Caco-2 (cell line): Measurements from ENCODE around the gene SHANK1. TPM values are rescaled to one million over a fixed set of nuclear protein-coding genes. Genes with fewer than 3 reads are reported as not detected.

Source experiments
- BruUV-seq: library from RNA; stranded (reverse); fragments of 400-500 nt; replicated peaks from 2 replicates; lab custom pipeline; 2021; lab: Mats Ljungman, UMichigan
- CTCF ChIA-PET: fragments of 300-600 bp; sonication (Branson Sonifier 250); formaldehyde crosslinking; loops from one replicate; lab custom pipeline; 2022; ENCODE audit warnings: antibody characterized with exemption; lab: Charles Lee
- POLR2A ChIA-PET: fragments of 300-600 bp; sonication (Branson Sonifier 250); formaldehyde crosslinking; loops from one replicate; lab custom pipeline; 2022; ENCODE audit warnings: antibody characterized with exemption; lab: Charles Lee
- DNase-seq, 2 experiments: peaks; one replicate each; pipeline versions ENCODE4 v3.0.0 to v3.0.0-alpha.2; 2020 to 2022
- H3K27me3 ChIP-seq: replicated peaks from 2 replicates; pipeline ENCODE4 v1.6.0; 2011; ENCODE audit warnings: low read length; ENCODE audit not compliant: control insufficient read depth, insufficient read depth
- H3K36me3 ChIP-seq: 2 replicates; pipeline ENCODE4 v1.5.1; 2011; ENCODE audit warnings: low read length; ENCODE audit not compliant: control insufficient read depth, insufficient read depth
- H3K4me1 ChIP-seq: fragments of 250-450 bp; sonication (Bioruptor Pico); 2 replicates; pipeline ENCODE4 v1.5.1; 2020; ENCODE audit warnings: mild to moderate bottlenecking
- H3K4me3 ChIP-seq: 2 replicates; pipeline ENCODE4 v1.5.1; 2011; ENCODE audit warnings: low read depth, mild to moderate bottlenecking, control low read depth, low read length
- H3K9me3 ChIP-seq: fragments of 250-450 bp; sonication (Bioruptor Pico); 2 replicates; pipeline ENCODE4 v1.5.1; 2020; ENCODE audit warnings: mild to moderate bottlenecking, moderate library complexity
- H3K27ac Mint-ChIP-seq: one replicate; pipeline ENCODE4 v1.8.0; 2022; ENCODE audit warnings: mixed read lengths; ENCODE audit not compliant: unreplicated experiment
- H3K27me3 Mint-ChIP-seq: one replicate; pipeline ENCODE4 v1.8.0; 2022; ENCODE audit warnings: mixed read lengths; ENCODE audit not compliant: insufficient read depth, unreplicated experiment
- H3K36me3 Mint-ChIP-seq: one replicate; pipeline ENCODE4 v1.8.0; 2022; ENCODE audit warnings: mild to moderate bottlenecking, mixed read lengths; ENCODE audit not compliant: insufficient read depth, unreplicated experiment
- H3K4me1 Mint-ChIP-seq: one replicate; pipeline ENCODE4 v1.8.0; 2022; ENCODE audit warnings: low read depth, mixed read lengths; ENCODE audit not compliant: unreplicated experiment
- H3K4me3 Mint-ChIP-seq: one replicate; pipeline ENCODE4 v1.8.0; 2022; ENCODE audit warnings: mild to moderate bottlenecking, moderate library complexity, mixed read lengths; ENCODE audit not compliant: unreplicated experiment
- H3K9me3 Mint-ChIP-seq: one replicate; pipeline ENCODE4 v1.8.0; 2022; ENCODE audit warnings: mixed read lengths; ENCODE audit not compliant: unreplicated experiment
- CTCF ChIP-seq, 2 experiments: fragments of 200-600 bp in 1 of 2; IDR thresholded peaks; 1 replicate in 1 of 2; 2 replicates in 1 of 2; pipeline versions ENCODE4 v1.5.1 to v1.8.0; 2011 to 2022; ENCODE audit warnings: antibody characterized with exemption in 1 of 2, control low read depth in 1 of 2, inconsistent platforms in 1 of 2, low read depth in 1 of 2, low read length in 1 of 2, mild to moderate bottlenecking in 1 of 2, moderate library complexity in 1 of 2; ENCODE audit not compliant: insufficient read depth in 1 of 2, severe bottlenecking in 1 of 2, unreplicated experiment in 1 of 2
- intact Hi-C: fragments of 100-400 bp; cut with micrococcal nuclease; formaldehyde crosslinking; loops from one replicate; pipeline ENCODE4 v1.10.0; 2022; ENCODE audit not compliant: unreplicated experiment
- total RNA-seq: library from RNA; stranded (reverse); gene quantifications from 2 replicates; pipeline ENCODE4 v1.2.3, GENCODE V29; 2022

Gene SHANK1
- total RNA-seq, 1 experiment from 2014 or later = not detected

- H3K27me3 Mint-ChIP-seq = peaks cover 31% of the 10 kb centered on the region
- POLR2A ChIA-PET = no interaction called here
- CTCF ChIA-PET = interaction anchor here (0.6 kb wide), 1 partner anchor 149 kb away, joined by 3 read pairs; no protein-coding TSS in a partner anchor
These were observed 29.2 kb downstream of the SHANK1 start for GRCh38 chr19:50690439-50690838.

GRCh38 chr19:50688766-50689165 is 30.8 kb downstream of the SHANK1 start:
- Histone ChIP-seq H3K4me1 (no peaks in the 10 kb centered on the region), H3K27me3 (peaks cover 1% of the 10 kb centered on the region; the same call in 1 of the 2 replicates), H3K9me3 (no peaks in the 10 kb centered on the region), H3K36me3 (no peaks in the 10 kb centered on the region), H3K4me3 (no peak overlapping the region)
- intact Hi-C loops = no loop called here
- Mint-ChIP-seq H3K27ac (no peak overlapping the region), H3K36me3 (no peaks in the 10 kb centered on the region), H3K4me1 (no peaks in the 10 kb centered on the region), H3K9me3 (no peaks in the 10 kb centered on the region), H3K4me3 (no peak overlapping the region), H3K27me3 (peaks cover 36% of the 10 kb centered on the region)
- TF ChIP-seq CTCF (IDR thresholded peaks at IDR 0.05; ENCODE audit: insufficient read depth in 1 of 2, low read depth in 1 of 2, low read length in 1 of 2, severe bottlenecking in 1 of 2, unreplicated experiment in 1 of 2) = no peak
- ChIA-PET POLR2A (no interaction called here), CTCF (interaction anchor here (0.7 to 0.9 kb wide), 2 partner anchors 18 to 32 kb away, joined by 3 to 7 read pairs; no protein-coding TSS in a partner anchor)
- no peak for DNase-seq
- BruUV-seq = no TSS peak

More at GRCh38 chr19:50690439-50690838, 29.2 kb downstream of the SHANK1 start:
- BruUV-seq = no TSS peak
- 0 out of 2 replicates have a peak, but pooled peaks cover 1% of the 10 kb centered on the region for H3K27me3 ChIP-seq
- H3K4me3 ChIP-seq = no peak overlapping the region
- H3K9me3 Mint-ChIP-seq = no peaks in the 10 kb centered on the region
- no peak for DNase-seq
- H3K9me3 ChIP-seq = no peaks in the 10 kb centered on the region
- intact Hi-C loops = no loop called here
- H3K36me3 ChIP-seq = no peaks in the 10 kb centered on the region
- H3K4me3 Mint-ChIP-seq = no peak overlapping the region
- no peak overlapping the region for H3K27ac Mint-ChIP-seq
- no peaks in the 10 kb centered on the region for H3K4me1 Mint-ChIP-seq
- no peaks in the 10 kb centered on the region for H3K36me3 Mint-ChIP-seq
- H3K4me1 ChIP-seq = no peaks in the 10 kb centered on the region
- TF ChIP-seq CTCF (IDR thresholded peaks at IDR 0.05; ENCODE audit: insufficient read depth in 1 of 2, low read depth in 1 of 2, low read length in 1 of 2, severe bottlenecking in 1 of 2, unreplicated experiment in 1 of 2) = no peak

GRCh38 chr19:50686310-50687032 is 33.1 kb downstream of the SHANK1 start:
- Histone ChIP-seq H3K36me3 (no peaks in the 10 kb centered on the region), H3K4me3 (no peak overlapping the region), H3K4me1 (no peaks in the 10 kb centered on the region), H3K9me3 (no peaks in the 10 kb centered on the region), H3K27me3 (peaks cover 4% of the 10 kb centered on the region)
- Mint-ChIP-seq H3K27me3 (peaks cover 31% of the 10 kb centered on the region), H3K36me3 (no peaks in the 10 kb centered on the region), H3K4me3 (peak overlapping the region; percentile 30), H3K9me3 (no peaks in the 10 kb centered on the region), H3K4me1 (no peaks in the 10 kb centered on the region), H3K27ac (no peak overlapping the region)
- intact Hi-C loops = no loop called here
- BruUV-seq = no TSS peak
- no peak for TF ChIP-seq CTCF (IDR thresholded peaks at IDR 0.05; ENCODE audit: insufficient read depth in 1 of 2, low read depth in 1 of 2, low read length in 1 of 2, severe bottlenecking in 1 of 2, unreplicated experiment in 1 of 2)
- ChIA-PET CTCF (no interaction called here), POLR2A (no interaction called here)
- no peak for DNase-seq
